HFF-Myc (cell line): ENCODE data around the gene DLG1.

Experiments
- DNase-seq: peaks from one replicate; pipeline ENCODE4 v3.0.0-alpha.2; 2011; ENCODE audit warnings: low read depth; ENCODE audit errors: extremely low read depth
- H3K4me3 ChIP-seq: replicated peaks from 2 replicates; pipeline ENCODE4 v1.5.1; 2011; ENCODE audit warnings: low read depth, mild to moderate bottlenecking, control low read depth, low read length
- CTCF ChIP-seq: IDR thresholded peaks from 2 replicates; pipeline ENCODE4 v1.5.1; 2012; ENCODE audit warnings: mild to moderate bottlenecking, low read depth, low read length, control low read depth; ENCODE audit errors: missing control alignments

The DLG1 gene

GRCh38 chr3:197258168-197258755 is 40.1 kb downstream of the DLG1 start:
- no peak for TF ChIP-seq CTCF
- H3K4me3 ChIP-seq = no peak overlapping the region
- no peak for DNase-seq

GRCh38 chr3:197257711-197258110 is 40.7 kb downstream of the DLG1 start:
- TF ChIP-seq CTCF = no peak
- H3K4me3 ChIP-seq = no peak overlapping the region
- DNase-seq = no peak

- peak; percentile 51 for TF ChIP-seq CTCF
- no peak overlapping the region for H3K4me3 ChIP-seq
- DNase-seq = peak; percentile 40
Observed at GRCh38 chr3:197256836-197257444, 41.5 kb downstream of the DLG1 start.

DNA sequence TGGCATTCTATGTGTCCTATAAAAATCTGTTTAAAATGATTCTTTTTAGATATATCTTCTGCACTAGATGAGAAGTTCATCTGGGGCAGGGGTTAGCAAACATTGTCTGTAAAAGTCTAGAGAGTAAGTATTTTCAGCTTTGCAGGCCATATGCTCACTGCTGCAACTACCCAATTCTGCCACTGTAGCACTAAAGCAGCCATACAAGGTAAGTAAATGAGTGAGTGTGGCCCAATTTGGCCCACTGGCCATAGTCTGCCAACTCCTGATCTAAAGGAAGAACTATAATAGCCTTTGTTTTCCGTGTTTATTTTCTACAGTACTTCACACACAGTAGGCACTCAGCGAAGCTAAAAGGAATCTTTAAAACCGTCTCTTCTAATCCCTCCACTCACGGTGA is 42.3 kb downstream of the DLG1 start:
- no peak overlapping the region for H3K4me3 ChIP-seq
- no peak for DNase-seq
- no peak for TF ChIP-seq CTCF

DNA sequence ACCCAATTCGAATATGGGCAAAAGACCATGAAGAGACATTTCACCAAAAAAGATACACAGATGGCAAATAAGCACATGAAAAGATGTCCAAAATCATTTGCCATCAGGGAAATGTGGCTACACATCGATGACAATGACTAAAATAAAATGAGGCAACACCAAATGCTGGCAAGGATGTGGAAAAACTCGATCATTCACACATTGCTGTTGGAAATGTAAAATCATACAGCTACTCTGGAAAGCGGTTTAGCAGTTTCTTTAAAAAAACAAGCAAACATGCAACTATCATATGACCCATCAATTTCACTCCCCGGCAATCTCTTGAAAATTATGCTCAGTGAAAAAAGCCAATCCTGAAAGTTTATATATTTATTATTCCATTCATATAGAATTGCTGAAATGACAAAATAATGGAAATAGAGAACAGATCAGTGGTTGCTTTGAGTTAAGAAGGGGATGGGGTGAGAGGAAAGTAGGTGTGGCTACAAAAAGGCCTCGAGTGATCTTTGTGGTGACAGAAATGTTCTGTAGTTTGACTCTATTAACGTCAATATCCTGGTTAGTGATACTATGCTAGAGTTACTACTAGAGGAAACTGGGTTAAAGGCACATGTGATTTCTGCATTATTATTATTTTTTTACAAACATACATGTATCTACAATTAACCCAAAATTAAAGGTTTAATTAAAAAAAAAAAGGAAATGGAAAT is 45.0 kb downstream of the DLG1 start:
- DNase-seq = no peak
- H3K4me3 ChIP-seq = no peak overlapping the region
- TF ChIP-seq CTCF = no peak

DNA sequence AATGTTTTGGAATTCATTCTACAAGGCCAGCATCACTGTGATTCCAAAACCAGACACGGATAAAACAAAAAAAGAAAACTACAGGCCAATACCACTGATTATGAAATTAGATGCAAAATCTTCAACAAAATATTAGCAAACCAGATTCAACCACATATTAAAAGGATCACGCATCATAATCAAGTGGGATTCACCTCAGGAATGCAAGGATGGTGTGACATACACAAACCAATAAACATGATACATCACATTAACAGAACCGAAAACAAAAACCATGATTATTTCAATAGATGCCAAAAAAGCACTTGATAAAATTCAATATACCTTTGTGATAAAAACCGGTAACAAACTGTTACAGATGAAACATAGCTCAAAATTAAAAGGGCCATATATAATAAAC is 48.9 kb downstream of the DLG1 start:
- H3K4me3 ChIP-seq = no peak overlapping the region
- TF ChIP-seq CTCF = no peak
- DNase-seq = no peak
